BLaER1 (cell line): ENCODE measurements around the gene CDH22.

ENCODE experiments used
- H3K27ac ChIP-seq: shearing (Covaris generic); formaldehyde crosslinking; 2 replicates; pipeline ENCODE4 v1.8.1; 2022
- H3K27me3 ChIP-seq: shearing (Covaris generic); formaldehyde crosslinking; 2 replicates; pipeline ENCODE4 v1.8.1; 2022
- H3K36me3 ChIP-seq: shearing (Covaris generic); formaldehyde crosslinking; 2 replicates; pipeline ENCODE4 v1.8.1; 2022
- H3K4me1 ChIP-seq: shearing (Covaris generic); formaldehyde crosslinking; 2 replicates; pipeline ENCODE4 v1.8.1; 2022
- H3K4me2 ChIP-seq: shearing (Covaris generic); formaldehyde crosslinking; 2 replicates; pipeline ENCODE4 v1.8.1; 2022
- H3K4me3 ChIP-seq: shearing (Covaris generic); formaldehyde crosslinking; 2 replicates; pipeline ENCODE4 v1.8.1; 2022
- H3K9ac ChIP-seq: shearing (Covaris generic); formaldehyde crosslinking; 2 replicates; pipeline ENCODE4 v1.8.1; 2022
- H3K9me3 ChIP-seq: shearing (Covaris generic); formaldehyde crosslinking; 2 replicates; pipeline ENCODE4 v1.8.1; 2022
- H4K20me1 ChIP-seq: shearing (Covaris generic); formaldehyde crosslinking; 2 replicates; pipeline ENCODE4 v1.8.1; 2022
- Cebpa-rat ChIP-seq: shearing (Covaris generic); IDR thresholded peaks from 2 replicates; pipeline ENCODE4 v1.8.1; 2022

CDH22 gene

GRCh38 chr20:46237736-46238135 lies 70.6 kb downstream of the CDH22 start:
- no peaks in the 10 kb centered on the region for H3K9me3 ChIP-seq
- H3K4me2 ChIP-seq = 0 out of 2 replicates have a peak overlapping the region, but pooled peaks have one; percentile 5
- no peak for TF ChIP-seq Cebpa-rat
- H3K9ac ChIP-seq = no peak overlapping the region
- peaks cover 11% of the 10 kb centered on the region; the same call in 1 of the 2 replicates for H4K20me1 ChIP-seq
- H3K27ac ChIP-seq = no peak overlapping the region
- H3K36me3 ChIP-seq = no peaks in the 10 kb centered on the region
- no peaks in the 10 kb centered on the region for H3K27me3 ChIP-seq
- H3K4me1 ChIP-seq = peaks cover 9% of the 10 kb centered on the region; the same call in 1 of the 2 replicates
- H3K4me3 ChIP-seq = no peak overlapping the region

- TF ChIP-seq Cebpa-rat = no peak
- Histone ChIP-seq H3K27ac (no peak overlapping the region), H3K9ac (no peak overlapping the region), H3K4me3 (no peak overlapping the region), H4K20me1 (peaks cover 16% of the 10 kb centered on the region; the same call in 1 of the 2 replicates), H3K27me3 (no peaks in the 10 kb centered on the region), H3K36me3 (no peaks in the 10 kb centered on the region), H3K4me1 (peaks cover 9% of the 10 kb centered on the region; the same call in 1 of the 2 replicates), H3K9me3 (no peaks in the 10 kb centered on the region), H3K4me2 (no peak overlapping the region)
These were observed 71.1 kb downstream of the CDH22 start for GRCh38 chr20:46237227-46237626.

- Histone ChIP-seq H3K27me3 (no peaks in the 10 kb centered on the region), H3K36me3 (no peaks in the 10 kb centered on the region), H3K4me1 (peaks cover 9% of the 10 kb centered on the region; the same call in 1 of the 2 replicates), H4K20me1 (peaks cover 34% of the 10 kb centered on the region; the same call in 1 of the 2 replicates), H3K4me2 (no peak overlapping the region), H3K4me3 (no peak overlapping the region), H3K9ac (no peak overlapping the region), H3K27ac (no peak overlapping the region), H3K9me3 (no peaks in the 10 kb centered on the region)
- TF ChIP-seq Cebpa-rat = no peak
These were observed 73.2 kb downstream of the CDH22 start for GRCh38 chr20:46235077-46235476.

GRCh38 chr20:46233701-46234100 lies 74.6 kb downstream of the CDH22 start:
- H3K27ac ChIP-seq = no peak overlapping the region
- no peaks in the 10 kb centered on the region for H3K27me3 ChIP-seq
- H4K20me1 ChIP-seq = peaks cover 45% of the 10 kb centered on the region; the same call in 1 of the 2 replicates
- peaks cover 9% of the 10 kb centered on the region; the same call in 1 of the 2 replicates for H3K4me1 ChIP-seq
- H3K9me3 ChIP-seq = no peaks in the 10 kb centered on the region
- no peak overlapping the region for H3K4me2 ChIP-seq
- H3K9ac ChIP-seq = no peak overlapping the region
- H3K4me3 ChIP-seq = no peak overlapping the region
- H3K36me3 ChIP-seq = no peaks in the 10 kb centered on the region
- TF ChIP-seq Cebpa-rat = no peak

GRCh38 chr20:46232539-46232938 lies 75.8 kb downstream of the CDH22 start:
- Histone ChIP-seq H4K20me1 (peaks cover 45% of the 10 kb centered on the region; the same call in 1 of the 2 replicates), H3K4me2 (no peak overlapping the region), H3K27ac (no peak overlapping the region), H3K27me3 (no peaks in the 10 kb centered on the region), H3K4me3 (no peak overlapping the region), H3K9me3 (no peaks in the 10 kb centered on the region), H3K4me1 (peaks cover 5% of the 10 kb centered on the region; the same call in 1 of the 2 replicates), H3K9ac (no peak overlapping the region), H3K36me3 (no peaks in the 10 kb centered on the region)
- TF ChIP-seq Cebpa-rat = no peak

GRCh38 chr20:46230801-46231282 lies 77.5 kb downstream of the CDH22 start:
- Histone ChIP-seq H3K27me3 (0 out of 2 replicates have a peak, but pooled peaks cover 3% of the 10 kb centered on the region), H3K27ac (no peak overlapping the region), H3K9ac (no peak overlapping the region), H3K4me1 (no peaks in the 10 kb centered on the region), H3K4me3 (no peak overlapping the region), H4K20me1 (peaks cover 45% of the 10 kb centered on the region; the same call in 1 of the 2 replicates), H3K4me2 (no peak overlapping the region), H3K36me3 (no peaks in the 10 kb centered on the region), H3K9me3 (no peaks in the 10 kb centered on the region)
- no peak for TF ChIP-seq Cebpa-rat

- no peak overlapping the region for H3K4me2 ChIP-seq
- no peak overlapping the region for H3K4me3 ChIP-seq
- no peaks in the 10 kb centered on the region for H3K36me3 ChIP-seq
- H3K4me1 ChIP-seq = no peaks in the 10 kb centered on the region
- peaks cover 45% of the 10 kb centered on the region; the same call in 1 of the 2 replicates for H4K20me1 ChIP-seq
- H3K27ac ChIP-seq = no peak overlapping the region
- TF ChIP-seq Cebpa-rat = no peak
- no peaks in the 10 kb centered on the region for H3K9me3 ChIP-seq
- 0 out of 2 replicates have a peak, but pooled peaks cover 3% of the 10 kb centered on the region for H3K27me3 ChIP-seq
- no peak overlapping the region for H3K9ac ChIP-seq
These were observed 78.2 kb downstream of the CDH22 start for GRCh38 chr20:46230106-46230491.

- TF ChIP-seq Cebpa-rat = no peak
- Histone ChIP-seq H3K9me3 (no peaks in the 10 kb centered on the region), H3K4me3 (no peak overlapping the region), H4K20me1 (peaks cover 45% of the 10 kb centered on the region; the same call in 1 of the 2 replicates), H3K9ac (no peak overlapping the region), H3K36me3 (no peaks in the 10 kb centered on the region), H3K4me1 (no peaks in the 10 kb centered on the region), H3K27ac (no peak overlapping the region), H3K27me3 (0 out of 2 replicates have a peak, but pooled peaks cover 3% of the 10 kb centered on the region), H3K4me2 (no peak overlapping the region)
These were observed 78.7 kb downstream of the CDH22 start for GRCh38 chr20:46229478-46230105.

GRCh38 chr20:46228670-46229069 lies 79.6 kb downstream of the CDH22 start:
- H3K4me3 ChIP-seq = no peak overlapping the region
- peaks cover 43% of the 10 kb centered on the region; the same call in 1 of the 2 replicates for H4K20me1 ChIP-seq

GRCh38 chr20:46227272-46227767 lies 81.0 kb downstream of the CDH22 start:
- Histone ChIP-seq H3K9ac (no peak overlapping the region), H3K4me1 (no peaks in the 10 kb centered on the region), H3K27me3 (0 out of 2 replicates have a peak, but pooled peaks cover 3% of the 10 kb centered on the region), H3K27ac (no peak overlapping the region), H3K36me3 (no peaks in the 10 kb centered on the region), H3K4me3 (no peak overlapping the region), H3K9me3 (no peaks in the 10 kb centered on the region), H4K20me1 (peaks cover 31% of the 10 kb centered on the region; the same call in 1 of the 2 replicates), H3K4me2 (no peak overlapping the region)
- no peak for TF ChIP-seq Cebpa-rat

More at GRCh38 chr20:46228670-46229069, 79.6 kb downstream of the CDH22 start:
- H3K36me3 ChIP-seq = no peaks in the 10 kb centered on the region
- no peak overlapping the region for H3K9ac ChIP-seq
- no peak overlapping the region for H3K27ac ChIP-seq
- no peaks in the 10 kb centered on the region for H3K4me1 ChIP-seq
- no peaks in the 10 kb centered on the region for H3K9me3 ChIP-seq
- no peak overlapping the region for H3K4me2 ChIP-seq
- no peak for TF ChIP-seq Cebpa-rat
- H3K27me3 ChIP-seq = 0 out of 2 replicates have a peak, but pooled peaks cover 3% of the 10 kb centered on the region
